ENCODE measurements around the gene FMNL2.
A peak's percentile ranks its signal among the peaks of the same experiment; 100 is the strongest.

The FMNL2 gene

GRCh38 chr2:152335016-152335725, at the start of gene FMNL2:
TSS of gene FMNL2 (plus strand) at chr2:152335174.
- H3K9me3 ChIP-seq (ENCODE audit: severe bottlenecking): no peaks in the 10 kb centered on the region
- TF ChIP-seq, protein P1, sequence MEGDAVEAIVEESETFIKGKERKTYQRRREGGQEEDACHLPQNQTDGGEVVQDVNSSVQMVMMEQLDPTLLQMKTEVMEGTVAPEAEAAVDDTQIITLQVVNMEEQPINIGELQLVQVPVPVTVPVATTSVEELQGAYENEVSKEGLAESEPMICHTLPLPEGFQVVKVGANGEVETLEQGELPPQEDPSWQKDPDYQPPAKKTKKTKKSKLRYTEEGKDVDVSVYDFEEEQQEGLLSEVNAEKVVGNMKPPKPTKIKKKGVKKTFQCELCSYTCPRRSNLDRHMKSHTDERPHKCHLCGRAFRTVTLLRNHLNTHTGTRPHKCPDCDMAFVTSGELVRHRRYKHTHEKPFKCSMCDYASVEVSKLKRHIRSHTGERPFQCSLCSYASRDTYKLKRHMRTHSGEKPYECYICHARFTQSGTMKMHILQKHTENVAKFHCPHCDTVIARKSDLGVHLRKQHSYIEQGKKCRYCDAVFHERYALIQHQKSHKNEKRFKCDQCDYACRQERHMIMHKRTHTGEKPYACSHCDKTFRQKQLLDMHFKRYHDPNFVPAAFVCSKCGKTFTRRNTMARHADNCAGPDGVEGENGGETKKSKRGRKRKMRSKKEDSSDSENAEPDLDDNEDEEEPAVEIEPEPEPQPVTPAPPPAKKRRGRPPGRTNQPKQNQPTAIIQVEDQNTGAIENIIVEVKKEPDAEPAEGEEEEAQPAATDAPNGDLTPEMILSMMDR (IDR thresholded peaks at IDR 0.05; ENCODE audit: low read depth, low read length): no peak
- no peaks in the 10 kb centered on the region for H3K36me3 ChIP-seq
- no peaks in the 10 kb centered on the region for H3K27me3 ChIP-seq (ENCODE audit: insufficient read depth, low read depth, severe bottlenecking)
- peak; percentile 91 for DNase-seq
- peak within 1 kb of the TSS; percentile 92 for H3K4me3 ChIP-seq (ENCODE audit: low read depth, low read length)
- H3K27ac ChIP-seq: peak within 1 kb of the TSS; percentile 74

DNA sequence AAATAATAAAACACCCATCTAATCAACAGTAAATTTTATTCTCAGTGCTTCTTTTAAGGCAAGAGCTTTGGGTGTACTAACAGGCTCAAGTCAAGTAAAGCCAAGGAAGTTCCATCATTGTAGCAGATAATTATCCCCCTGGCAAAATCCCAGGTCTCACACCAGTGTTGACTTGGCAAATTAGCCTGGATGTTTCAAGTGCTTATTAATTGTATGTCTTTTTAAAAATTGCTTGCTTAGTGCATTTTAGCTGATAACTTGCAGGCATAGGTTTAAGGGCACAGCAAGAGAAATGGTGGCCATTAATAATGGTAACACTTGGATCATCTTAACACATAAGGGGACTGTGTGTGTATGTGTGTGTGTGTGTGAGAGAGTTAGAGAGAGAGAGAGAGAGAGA, 42.0 kb upstream of the FMNL2 start:
- no peak for DNase-seq
- Histone ChIP-seq H3K4me3 (ENCODE audit: low read depth, low read length) (no peak overlapping the region), H3K27ac (no peak overlapping the region), H3K9me3 (ENCODE audit: severe bottlenecking) (no peaks in the 10 kb centered on the region), H3K27me3 (ENCODE audit: insufficient read depth, low read depth, severe bottlenecking) (no peaks in the 10 kb centered on the region), H3K36me3 (no peaks in the 10 kb centered on the region)
- TF ChIP-seq, protein P1 (IDR thresholded peaks at IDR 0.05; ENCODE audit: low read depth, low read length): no peak

DNA sequence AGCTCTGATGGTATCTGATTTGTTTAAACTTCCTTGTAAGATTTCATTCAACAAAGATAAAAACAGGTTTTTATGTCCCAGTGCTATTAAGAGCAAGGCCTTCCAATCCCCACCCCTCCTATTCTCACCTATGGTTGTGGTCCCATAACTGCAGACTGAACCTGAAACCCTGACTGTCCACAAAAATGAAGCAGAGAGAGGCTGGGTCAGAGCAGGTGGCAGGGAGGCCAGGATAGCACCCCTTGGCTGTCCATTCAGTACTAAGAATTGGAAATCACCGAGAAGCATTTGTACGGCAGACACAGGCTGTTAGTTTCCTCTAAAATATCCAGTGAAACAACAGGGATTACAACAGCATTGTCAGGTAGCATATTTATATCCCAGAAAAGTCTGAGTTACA, 37.3 kb upstream of the FMNL2 start:
- Histone ChIP-seq H3K9me3 (ENCODE audit: severe bottlenecking) (no peaks in the 10 kb centered on the region), H3K36me3 (no peaks in the 10 kb centered on the region), H3K4me3 (ENCODE audit: low read depth, low read length) (no peak overlapping the region), H3K27me3 (ENCODE audit: insufficient read depth, low read depth, severe bottlenecking) (no peaks in the 10 kb centered on the region), H3K27ac (no peak overlapping the region)
- DNase-seq: no peak
- TF ChIP-seq, protein P1 (IDR thresholded peaks at IDR 0.05; ENCODE audit: low read depth, low read length): no peak

DNA sequence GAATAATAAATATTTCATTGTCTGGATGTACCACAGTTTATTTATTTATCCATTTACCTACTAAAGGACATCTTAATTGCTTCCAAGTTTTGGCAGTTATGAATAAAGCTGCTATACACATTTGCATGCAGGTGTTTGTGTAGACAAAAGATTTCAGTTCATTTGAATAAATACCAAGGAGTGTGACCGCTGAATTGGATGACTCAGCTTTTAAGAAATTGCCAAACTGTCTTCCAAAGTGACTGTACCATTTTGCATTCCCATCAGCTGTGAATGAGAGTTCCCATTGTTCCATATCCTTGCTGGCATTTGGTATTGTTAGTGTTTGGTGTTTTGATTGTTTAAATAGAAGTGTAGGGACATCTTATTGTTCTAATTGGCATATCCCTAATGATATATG, 36.2 kb upstream of the FMNL2 start:
- no peaks in the 10 kb centered on the region for H3K27me3 ChIP-seq (ENCODE audit: insufficient read depth, low read depth, severe bottlenecking)
- no peaks in the 10 kb centered on the region for H3K9me3 ChIP-seq (ENCODE audit: severe bottlenecking)
- TF ChIP-seq, protein P1 (IDR thresholded peaks at IDR 0.05; ENCODE audit: low read depth, low read length): no peak
- H3K4me3 ChIP-seq (ENCODE audit: low read depth, low read length): no peak overlapping the region
- no peak overlapping the region for H3K27ac ChIP-seq
- no peaks in the 10 kb centered on the region for H3K36me3 ChIP-seq
- DNase-seq: no peak

DNA sequence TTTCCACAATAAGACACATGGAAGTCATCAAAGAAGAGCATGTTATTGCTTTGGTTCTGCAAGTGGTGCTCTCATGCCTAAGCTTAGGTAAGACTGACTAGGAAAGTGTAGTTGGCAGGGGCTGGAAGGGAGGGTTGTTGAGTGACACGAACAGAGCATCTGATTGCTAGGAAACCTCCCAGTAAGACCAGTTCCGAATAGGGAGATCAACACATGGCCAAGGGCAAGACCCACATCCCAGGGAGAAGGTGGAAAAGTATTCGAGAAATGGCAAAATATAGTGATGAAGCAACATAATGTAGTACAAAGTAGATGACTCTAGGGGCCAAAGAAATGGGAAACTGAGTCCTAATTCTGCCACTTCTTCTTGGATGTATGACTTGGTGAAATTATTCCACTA, 33.8 kb upstream of the FMNL2 start:
- H3K4me3 ChIP-seq (ENCODE audit: low read depth, low read length): no peak overlapping the region
- no peak overlapping the region for H3K27ac ChIP-seq
- no peaks in the 10 kb centered on the region for H3K36me3 ChIP-seq
- no peaks in the 10 kb centered on the region for H3K9me3 ChIP-seq (ENCODE audit: severe bottlenecking)
- DNase-seq: no peak
- TF ChIP-seq, protein P1 (IDR thresholded peaks at IDR 0.05; ENCODE audit: low read depth, low read length): no peak
- no peaks in the 10 kb centered on the region for H3K27me3 ChIP-seq (ENCODE audit: insufficient read depth, low read depth, severe bottlenecking)

DNA sequence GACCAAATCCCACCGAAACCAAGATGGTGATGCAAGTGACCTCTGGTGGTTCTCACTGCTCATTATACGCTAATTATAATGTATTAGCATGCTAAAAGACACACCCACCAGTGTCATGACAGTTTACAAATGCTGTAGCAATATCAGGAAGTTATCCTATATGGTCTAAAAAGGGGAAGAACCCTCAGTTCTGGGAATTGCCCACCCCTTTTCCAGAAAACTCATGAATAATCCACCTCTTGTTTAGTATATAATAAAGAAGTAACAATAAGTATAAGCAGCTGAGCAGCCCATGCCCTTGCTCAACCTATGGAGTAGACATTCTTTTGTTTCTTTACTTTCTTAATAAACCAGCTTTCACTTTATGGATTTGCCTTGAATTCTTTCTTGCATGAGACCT, 31.0 kb upstream of the FMNL2 start:
- Histone ChIP-seq H3K36me3 (no peaks in the 10 kb centered on the region), H3K4me3 (ENCODE audit: low read depth, low read length) (no peak overlapping the region), H3K27me3 (ENCODE audit: insufficient read depth, low read depth, severe bottlenecking) (no peaks in the 10 kb centered on the region), H3K27ac (no peak overlapping the region), H3K9me3 (ENCODE audit: severe bottlenecking) (no peaks in the 10 kb centered on the region)
- no peak for DNase-seq
- TF ChIP-seq, protein P1 (IDR thresholded peaks at IDR 0.05; ENCODE audit: low read depth, low read length): no peak
